Activated T-cell treated with anti-CD3 and anti-CD28 coated beads for 1 hour (primary cell): ENCODE measurements around the gene PLEKHG7.
"Not testable (repeated sequence)": the region's sequence is repeated elsewhere in the genome, so short reads cannot be mapped to it uniquely, and the experiment has no call there.

ENCODE experiments used
- DNase-seq: peaks from one replicate; pipeline ENCODE4 v3.0.0-alpha.2; 2020; ENCODE audit warnings: low read depth

PLEKHG7 gene

DNA sequence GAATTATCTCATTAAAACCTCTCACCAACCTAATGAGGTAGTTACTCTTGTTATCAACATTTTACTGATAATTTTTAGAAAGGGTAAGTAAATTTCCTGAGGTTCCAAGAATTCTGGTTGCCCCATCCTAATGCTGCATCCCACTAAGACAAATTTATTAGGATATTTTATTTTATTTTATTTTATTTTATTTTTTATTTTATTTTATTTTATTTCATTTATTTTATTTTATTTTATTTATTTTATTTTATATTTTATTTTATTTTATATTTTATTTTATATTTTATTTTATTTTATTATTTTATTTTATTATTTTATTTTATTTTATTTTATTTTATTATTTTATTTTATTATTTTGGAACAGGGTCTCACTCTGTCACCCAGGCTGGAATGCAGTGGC, 46.9 kb downstream of the PLEKHG7 start:
- DNase-seq: not testable (repeated sequence)

DNA sequence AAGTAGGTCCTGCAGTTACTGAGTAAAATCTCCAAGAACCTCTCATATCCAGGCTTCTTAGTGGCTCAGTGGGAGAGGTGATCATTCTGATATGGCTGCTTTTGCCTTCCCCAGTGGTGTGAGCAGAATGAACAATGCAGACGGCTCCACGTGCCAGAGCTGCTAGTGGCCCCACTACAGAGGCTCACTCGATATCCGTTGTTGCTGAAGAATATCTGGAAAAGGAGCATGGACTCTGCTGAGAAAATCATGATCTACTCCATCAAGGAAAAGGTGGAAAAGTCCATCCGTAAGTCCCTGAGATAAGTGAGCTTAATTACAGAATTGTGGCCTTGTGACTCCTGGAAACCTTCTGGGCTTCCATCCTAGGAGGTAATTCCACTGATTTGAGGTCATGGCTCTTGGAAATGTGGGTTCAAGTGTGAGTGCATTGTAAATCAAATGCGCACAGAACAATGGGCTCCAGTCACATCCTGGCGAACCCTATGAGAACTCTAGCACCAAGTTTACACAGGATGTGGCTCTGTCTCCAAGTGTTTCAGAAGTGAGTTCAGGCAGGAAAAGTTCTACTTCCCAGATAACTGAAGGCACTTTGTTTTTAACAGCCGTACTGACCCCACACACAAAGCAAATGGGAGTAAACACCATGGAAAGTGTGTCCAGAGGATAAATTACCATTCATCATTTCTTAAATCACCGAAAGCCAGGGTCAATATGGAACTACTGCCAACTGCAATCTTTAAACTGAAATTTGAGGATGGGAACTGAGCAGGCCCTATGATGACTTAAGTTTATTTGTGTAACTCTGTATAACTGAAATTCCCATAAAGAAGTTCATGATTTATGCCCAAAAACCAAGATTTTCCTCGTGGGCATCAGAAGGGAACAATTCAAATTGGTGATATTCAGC, 51.4 kb downstream of the PLEKHG7 start:
- DNase-seq: no peak

DNA sequence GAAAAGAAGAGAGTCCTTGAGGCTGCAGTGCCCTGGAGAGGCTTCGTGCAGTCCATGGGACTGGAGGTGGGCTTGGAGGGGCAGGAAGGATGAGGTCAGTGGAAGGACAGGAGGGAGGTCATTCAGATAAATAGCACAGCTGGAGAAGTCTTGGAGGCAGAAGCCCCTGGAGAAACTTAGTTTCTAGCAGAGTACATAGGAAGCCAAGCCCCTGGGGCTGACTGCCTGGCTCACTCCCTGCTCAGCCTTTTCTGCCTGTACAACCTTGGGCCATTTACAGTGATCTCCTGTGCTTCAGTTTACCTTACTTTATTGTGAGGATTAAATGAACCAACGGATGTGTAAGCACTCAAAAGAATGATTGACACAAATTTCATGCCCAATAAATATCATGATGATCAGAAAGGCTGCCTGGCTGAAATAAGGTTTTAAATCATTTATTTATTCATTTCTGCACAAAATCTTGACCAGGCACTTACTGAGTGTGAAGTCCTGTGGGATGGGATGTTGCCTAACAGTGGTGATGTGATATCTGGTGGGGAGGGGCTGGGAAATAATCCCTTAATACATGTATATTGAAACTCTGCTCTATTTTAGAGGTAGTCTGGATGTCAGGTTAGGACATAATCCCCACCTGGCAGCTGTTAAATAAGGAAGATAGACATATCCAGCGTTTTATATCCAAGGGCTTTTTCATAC, 54.3 kb downstream of the PLEKHG7 start:
- no peak for DNase-seq

DNA sequence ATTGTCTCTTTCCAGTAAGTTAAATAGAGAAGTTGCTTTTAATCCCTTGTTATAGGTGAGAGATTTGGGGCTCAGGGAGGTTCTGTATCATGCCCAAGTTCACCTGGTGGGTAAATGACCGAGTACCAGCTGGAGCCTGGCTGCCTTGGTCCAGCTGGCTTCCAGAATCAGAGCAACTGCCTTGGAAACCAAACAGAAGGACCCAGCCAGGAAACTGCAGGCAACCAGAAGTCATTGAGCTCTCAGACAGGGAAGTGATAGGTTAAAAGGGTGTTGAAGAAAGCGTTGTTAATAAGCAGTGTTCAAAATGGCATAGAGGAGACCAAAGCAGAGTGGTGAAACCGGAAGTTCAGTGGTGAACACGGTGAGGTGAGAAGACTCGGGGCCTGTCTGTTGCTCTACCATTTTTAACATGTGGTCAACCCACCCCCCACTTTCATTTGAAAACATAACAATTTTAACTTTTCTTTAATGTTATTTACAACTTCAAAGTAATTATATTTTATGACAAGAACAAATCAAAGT, 54.9 kb downstream of the PLEKHG7 start:
- no peak for DNase-seq

DNA sequence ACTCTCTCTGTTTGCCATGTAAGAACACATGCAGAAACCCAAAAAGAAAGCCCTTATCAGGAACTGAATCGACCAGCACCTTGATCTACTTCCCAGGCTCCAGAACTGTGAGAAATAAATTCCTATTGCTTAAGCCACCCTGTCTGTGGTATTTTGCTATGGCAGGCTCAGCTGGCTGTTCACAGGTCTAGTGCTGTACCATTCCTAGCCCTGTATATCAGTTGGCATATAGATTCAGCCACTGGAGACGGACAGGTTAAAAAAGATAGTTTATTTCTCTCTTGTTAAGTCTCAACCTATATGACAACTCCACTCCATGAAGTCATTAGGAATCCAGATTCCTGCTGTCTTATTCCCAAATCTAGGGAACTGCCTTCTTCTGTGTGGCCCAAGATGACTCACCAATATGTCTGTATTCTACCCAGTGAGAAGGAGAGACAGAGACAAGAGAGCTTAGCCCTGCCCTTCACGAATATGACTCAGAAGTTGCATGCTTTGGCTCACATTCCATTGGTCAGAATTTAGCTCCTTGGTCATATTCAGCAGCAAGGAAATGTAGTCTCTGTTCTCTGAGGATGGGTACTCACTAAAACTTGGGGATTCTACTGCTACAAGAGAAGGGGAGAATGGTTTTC, 57.0 kb downstream of the PLEKHG7 start:
- DNase-seq: no peak

DNA sequence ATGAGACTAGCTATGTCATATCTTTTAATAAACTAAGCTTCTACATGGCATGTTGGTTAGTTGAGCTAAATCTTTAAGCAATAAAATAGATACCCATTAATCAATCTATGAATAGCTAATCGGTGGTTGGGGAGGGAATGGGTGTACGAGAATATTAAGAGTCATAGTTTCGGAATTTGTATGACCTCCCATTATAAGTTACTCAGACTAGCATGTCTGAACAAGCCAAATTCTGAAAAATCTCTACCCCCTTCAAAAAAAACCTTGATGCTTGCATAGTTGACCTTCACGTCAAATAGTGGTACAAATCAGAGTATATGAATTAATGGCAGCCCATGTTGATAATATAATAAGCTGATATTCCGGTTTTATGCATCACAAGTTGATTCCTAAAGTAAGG, 60.0 kb downstream of the PLEKHG7 start:
- no peak for DNase-seq

DNA sequence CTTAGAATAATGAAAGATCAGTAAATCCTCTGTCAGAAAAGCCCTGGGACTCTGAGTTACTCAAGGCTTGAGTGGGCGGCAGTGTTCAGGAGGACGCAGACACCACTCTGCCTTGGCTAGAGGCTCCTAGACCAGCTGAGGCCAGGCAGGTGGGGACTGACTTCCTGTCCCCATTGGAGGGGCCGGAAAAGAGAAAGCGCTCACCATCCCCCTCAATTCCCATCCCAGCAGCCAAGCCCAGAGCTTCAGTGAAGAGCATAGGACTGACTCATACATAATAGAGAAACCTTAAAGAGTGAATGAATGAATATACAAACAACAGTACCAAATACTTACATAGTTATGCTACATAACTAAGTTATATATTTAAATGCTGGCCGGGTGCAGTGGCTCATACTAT, 62.0 kb downstream of the PLEKHG7 start:
- no peak for DNase-seq

DNA sequence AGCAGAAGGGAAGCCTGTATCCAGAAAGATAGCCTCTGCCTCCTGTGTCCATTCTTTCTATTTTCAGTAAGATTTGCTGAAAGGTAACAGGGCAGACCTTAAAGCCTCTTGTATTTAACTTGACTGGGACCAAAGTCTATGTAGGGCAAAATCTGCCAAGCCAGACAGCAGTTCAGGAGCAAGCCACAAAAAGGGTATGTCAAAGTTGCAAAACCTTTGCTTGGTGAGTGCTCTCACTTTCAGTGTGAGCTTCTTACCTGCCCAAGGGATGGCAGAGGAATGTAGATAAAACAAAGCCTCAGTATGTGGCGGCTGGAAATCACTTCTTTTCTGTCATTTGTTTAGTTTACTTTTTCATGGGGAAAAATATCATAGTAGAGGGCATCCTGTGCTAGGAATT, 63.1 kb downstream of the PLEKHG7 start:
- no peak for DNase-seq

DNA sequence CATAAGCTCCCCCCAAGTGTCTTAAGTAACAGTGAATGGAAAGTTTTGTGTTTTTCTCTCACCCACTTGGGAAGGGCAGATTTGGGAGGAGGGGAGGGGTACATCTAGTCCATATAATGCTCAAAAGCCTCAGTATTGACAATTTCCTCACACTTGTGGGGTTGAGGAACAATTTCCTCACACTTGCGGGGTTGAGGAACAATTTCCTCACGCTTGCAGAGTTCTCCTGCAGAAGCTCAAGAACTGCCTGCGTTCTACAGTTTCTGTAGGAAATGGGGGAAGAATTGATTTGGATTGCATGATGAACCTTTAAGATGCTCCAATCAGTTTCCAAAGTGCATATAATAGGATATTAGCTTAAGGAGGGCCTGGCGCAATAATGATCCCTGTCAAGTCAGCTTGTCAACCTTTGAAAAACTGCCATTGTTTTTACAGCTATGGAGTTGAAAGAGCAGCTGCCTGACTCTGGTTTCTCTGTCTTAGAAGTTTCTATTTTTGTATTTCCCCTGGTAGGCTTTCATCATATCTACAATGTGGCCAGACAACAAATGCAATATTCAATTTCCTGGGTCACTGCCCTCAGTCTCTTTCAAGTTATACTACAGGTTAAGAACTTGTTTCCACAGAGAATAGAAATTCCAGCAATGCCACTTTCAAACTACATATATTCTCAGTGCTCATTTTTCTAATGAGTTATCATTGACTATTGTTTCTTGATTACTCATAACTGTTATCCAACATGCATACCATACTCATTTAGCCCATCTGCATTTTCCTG, 66.5 kb downstream of the PLEKHG7 start:
- no peak for DNase-seq

DNA sequence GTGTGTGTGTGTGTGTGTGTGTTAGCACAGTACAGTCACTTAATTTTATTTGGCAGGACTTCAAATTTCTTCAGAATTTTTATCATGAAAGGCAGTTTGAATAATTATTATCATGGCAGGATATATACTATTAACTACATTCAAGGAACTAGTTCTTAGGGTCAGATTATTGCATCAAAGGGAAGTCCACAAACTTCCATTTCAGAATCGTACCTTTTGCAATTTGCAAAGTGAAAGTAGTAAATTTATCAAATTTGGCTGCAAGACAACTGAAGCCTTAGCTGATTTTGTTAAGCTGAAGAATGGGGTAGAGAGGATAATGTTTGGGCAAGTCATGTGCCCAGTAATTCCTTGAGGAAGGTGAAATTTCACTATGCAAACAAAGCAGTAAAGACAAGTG, 68.2 kb downstream of the PLEKHG7 start:
- no peak for DNase-seq

DNA sequence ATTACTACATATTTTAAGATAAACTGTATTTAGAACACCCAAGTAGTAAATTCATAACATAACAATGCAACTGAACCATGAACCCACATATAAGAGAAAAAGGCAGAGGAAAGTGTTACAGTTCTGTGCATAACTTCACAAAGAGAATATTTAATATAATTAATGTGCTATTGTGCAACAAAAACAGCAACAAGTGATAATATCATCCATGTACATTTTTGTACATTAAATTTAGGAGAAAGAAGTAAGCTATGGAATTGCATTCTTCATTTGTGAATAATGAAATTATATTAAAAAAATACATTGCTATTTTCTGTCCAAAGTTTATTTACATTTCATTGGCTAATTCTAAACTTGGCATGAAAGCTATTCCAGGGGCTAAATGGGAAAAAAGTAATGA, 72.6 kb downstream of the PLEKHG7 start:
- DNase-seq: no peak

DNA sequence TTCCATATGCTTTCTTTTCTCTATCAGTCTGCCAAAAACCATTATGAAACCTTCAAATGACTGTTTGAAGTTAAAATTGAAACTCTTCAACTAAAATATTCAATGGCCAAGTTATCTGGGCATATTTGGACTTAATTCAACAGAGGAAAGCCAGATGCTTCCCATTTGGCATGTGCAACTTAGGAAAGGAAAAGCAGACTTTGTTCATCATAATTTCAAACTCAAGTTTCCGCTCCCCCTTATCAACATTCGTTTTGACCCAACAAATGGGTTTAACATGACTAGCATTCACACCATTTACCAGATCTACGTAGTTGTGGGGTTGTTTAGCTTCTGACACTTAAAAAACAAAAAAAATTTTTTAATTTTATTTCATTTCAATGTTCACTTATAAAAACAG, 75.7 kb downstream of the PLEKHG7 start:
- DNase-seq: no peak

DNA sequence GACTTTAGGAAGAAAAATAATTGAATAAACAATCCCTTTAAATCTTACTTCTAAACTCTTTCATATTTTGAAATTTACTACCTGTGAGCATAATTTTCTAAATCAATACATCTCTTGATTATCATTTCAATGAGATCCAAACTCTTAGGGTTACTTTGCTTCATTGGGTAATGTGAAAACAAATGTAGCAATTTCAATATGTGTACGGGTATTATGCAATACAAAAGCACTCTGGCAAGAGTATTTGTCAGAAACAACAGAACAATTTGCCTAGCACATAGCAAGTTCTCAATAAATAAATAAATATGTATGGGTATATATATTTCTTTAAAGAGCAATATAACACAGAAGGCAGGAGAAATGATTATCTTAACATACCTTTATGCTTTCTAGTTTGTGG, 77.1 kb downstream of the PLEKHG7 start:
- no peak for DNase-seq

DNA sequence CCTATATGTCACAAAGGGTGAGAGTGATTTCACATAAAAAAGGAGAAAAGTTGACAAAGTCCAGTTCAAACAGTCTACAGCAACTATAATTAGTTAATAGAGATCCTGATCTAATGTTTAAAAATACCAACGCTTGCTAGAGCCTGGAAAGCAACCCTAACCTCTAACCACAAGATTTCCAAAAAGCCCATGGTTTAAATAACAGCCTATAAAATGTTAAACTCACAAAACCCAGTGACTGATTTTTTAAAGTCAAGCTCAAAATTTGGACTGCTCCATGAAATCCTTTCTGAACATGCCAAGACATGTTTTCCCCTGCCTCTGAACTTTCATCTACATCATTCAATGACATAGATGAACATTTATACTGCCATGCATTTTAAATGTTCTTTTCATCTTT, 81.6 kb downstream of the PLEKHG7 start:
- DNase-seq: no peak

DNA sequence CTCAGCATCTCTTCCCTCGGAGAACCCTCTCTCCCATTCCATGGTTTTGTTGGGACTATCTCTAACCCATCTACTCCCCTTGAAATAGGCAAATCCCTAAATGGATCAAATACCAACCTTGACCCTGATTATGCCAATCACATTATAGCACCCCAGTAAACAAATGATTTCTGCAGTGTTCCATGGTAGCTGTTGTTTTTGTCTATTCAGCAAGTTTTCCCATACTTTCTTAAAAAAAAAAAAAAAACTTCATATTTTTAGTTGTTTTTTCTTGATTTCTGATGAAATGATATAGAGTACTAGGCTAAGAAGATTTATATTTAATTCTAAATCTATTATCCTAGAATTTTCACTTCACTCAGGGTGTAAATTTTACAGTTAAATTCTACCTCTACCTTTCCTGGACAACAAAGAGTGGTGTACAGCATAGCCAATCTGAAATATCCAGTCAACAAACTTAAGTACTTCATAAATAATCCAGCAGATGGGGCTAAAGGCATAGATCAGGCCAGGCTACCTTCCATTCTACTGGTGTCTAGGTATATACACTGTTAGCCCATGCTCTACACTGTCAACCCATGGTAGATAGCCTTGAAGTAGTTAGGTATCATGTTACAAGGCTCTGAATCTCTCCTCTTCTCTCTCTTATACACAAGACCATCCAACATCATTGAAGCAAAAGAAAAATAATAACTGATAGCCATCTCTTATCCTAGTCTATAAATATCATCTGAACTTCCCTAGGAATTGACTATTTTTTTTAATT, 82.2 kb downstream of the PLEKHG7 start:
- no peak for DNase-seq

DNA sequence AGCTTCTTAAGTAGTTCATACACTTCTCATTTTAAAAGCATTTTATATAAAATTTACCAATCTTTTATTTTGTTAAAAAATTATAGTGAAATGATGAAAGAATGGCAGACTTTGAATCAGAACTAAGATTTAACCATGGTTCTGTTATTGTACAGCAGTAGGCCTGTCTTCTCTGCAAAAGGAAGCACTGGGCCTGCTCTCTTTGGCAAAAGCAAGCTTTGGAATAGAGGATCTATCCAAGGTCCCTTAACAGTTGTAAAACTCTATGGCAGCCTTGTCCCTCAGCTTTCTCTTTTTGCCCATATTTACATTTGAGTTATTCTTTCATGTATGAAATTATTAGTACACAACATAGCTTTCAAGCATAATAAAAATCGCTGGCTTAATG, 82.8 kb downstream of the PLEKHG7 start:
- no peak for DNase-seq

DNA sequence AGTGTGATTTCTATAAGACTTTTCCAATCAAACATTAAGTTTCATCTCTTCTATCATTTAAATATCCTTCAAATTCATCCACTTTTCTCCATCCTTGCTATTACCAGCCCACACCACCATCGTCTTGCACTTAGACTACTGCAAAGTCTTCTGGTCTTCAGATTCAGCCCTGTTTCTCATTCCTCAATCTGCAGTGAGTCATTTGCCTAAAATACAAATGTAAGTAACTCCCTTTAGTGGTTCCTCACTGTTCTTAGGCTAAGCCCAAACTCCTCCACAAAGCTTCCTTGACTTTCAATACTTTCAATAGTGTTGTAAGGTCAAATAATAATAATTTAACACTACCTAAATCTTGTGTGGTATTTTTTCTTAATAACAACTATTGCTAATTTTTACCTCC, 83.3 kb downstream of the PLEKHG7 start:
- no peak for DNase-seq

DNA sequence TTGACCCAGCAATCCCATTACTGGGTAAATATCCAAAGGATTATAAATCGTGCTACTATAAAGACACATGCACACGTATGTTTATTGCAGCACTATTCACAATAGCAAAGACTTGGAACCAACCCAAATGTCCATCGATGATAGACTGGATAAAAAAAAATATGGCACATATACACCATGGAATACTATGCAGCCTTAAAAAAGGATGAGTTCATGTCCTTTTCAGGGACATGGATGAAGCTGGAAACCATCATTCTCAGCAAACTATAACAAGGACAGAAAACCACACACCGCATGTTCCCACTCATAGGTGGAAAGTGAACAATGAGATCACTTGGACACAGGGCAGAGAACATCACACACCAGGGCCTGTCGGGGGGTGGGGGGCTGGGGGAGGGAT, 91.6 kb downstream of the PLEKHG7 start:
- not testable (repeated sequence) for DNase-seq

DNA sequence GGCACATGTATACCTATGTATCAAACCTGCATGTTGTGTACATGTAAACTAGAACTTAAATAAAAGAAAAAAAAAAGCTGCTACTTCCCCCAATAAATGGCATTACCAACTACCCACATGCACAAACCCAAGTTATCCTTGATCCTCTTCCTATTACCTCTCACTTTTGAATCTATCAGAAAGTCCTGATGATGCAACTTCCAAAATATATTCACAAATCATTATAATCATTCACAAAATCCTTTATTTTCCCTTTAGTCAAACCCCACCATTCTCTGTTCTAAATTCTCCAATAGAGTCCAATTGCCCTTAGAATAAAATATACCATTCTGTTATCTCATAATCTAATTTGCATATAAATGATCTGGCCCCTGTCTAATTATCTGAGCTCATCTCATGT, 92.0 kb downstream of the PLEKHG7 start:
- DNase-seq: no peak

DNA sequence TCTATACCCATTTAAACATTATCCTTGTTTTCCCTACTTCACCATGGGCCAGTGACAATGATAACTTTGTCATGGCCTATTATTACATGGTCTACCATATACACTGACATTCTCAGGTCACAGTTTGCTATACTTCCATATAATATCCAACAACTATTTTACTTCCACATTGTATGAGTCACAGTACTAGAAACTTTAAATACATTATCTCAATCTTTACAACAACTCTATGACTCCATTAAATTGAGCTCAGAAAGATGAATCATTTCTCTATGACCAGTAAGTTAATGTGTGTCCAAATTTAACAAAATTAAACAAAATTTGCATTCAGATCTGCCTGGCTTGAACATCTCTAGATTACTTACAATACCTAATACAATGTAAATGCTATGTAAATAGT, 93.9 kb downstream of the PLEKHG7 start:
- no peak for DNase-seq

DNA sequence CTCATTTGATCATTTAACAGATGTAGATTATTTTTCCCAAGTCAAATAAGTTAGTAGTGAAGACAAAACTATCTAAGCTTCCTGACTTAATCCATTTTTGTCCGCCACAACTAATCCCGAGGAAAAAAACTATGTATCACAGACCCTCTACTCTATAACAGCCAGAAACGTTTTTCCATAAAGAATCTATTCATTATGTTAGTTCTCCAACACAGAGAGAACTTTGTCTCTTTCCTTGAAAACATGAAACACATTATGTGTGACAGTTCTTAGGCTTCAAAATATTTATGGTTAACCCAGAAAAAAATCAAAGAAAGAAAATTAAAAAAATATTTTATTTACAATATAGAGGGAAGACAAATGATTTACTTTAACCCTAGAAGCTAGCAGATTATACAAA, 100.1 kb downstream of the PLEKHG7 start:
- no peak for DNase-seq
